Spleen (tissue), 11 donors: ENCODE measurements around the gene SGPP1. TPM values are rescaled to one million over a fixed set of nuclear protein-coding genes. Genes with fewer than 3 reads are reported as not detected.
"Not testable (repeated sequence)": the region's sequence is repeated elsewhere in the genome, so short reads cannot be mapped to it uniquely, and the experiment has no call there.

Experiments
- DNase-seq: peaks from one replicate; pipeline ENCODE4 v3.0.0-alpha.2; 2020
- H3K27ac ChIP-seq, 8 donors: fragments of 200-600 bp; sonication (generic) in 7 of 8; 1 replicate in 4 of 8; 2 replicates in 4 of 8; pipeline versions ENCODE4 v1.5.0 to v1.8.0; 2016 to 2021; ENCODE audit warnings: inconsistent platforms in 4 of 8, mild to moderate bottlenecking in 4 of 8, moderate library complexity in 1 of 8
- H3K27me3 ChIP-seq, 7 donors: fragments of 200-600 bp; sonication (generic) in 6 of 7; replicated peaks in 1 of 7; 1 replicate in 4 of 7; 2 replicates in 3 of 7; pipeline versions ENCODE4 v1.5.0 to v1.8.0; 2016 to 2021; ENCODE audit warnings: inconsistent platforms in 3 of 7, mild to moderate bottlenecking in 1 of 7
- H3K36me3 ChIP-seq, 6 donors: fragments of 200-600 bp; sonication (generic) in 5 of 6; 1 replicate in 4 of 6; 2 replicates in 2 of 6; pipeline versions ENCODE4 v1.5.0 to v1.8.0; 2016 to 2021; ENCODE audit warnings: inconsistent platforms in 2 of 6
- H3K4me1 ChIP-seq, 6 donors: fragments of 200-600 bp; sonication (generic) in 5 of 6; 1 replicate in 3 of 6; 2 replicates in 3 of 6; pipeline versions ENCODE4 v1.5.0 to v1.8.0; 2016 to 2021; ENCODE audit warnings: inconsistent platforms in 3 of 6
- H3K4me3 ChIP-seq, 8 donors: fragments of 200-600 bp; sonication (generic) in 7 of 8; 1 replicate in 4 of 8; 2 replicates in 4 of 8; pipeline versions ENCODE4 v1.5.0 to v1.8.0; 2016 to 2021; ENCODE audit warnings: inconsistent platforms in 4 of 8, mild to moderate bottlenecking in 4 of 8, moderate library complexity in 2 of 8
- H3K9me3 ChIP-seq, 8 donors: fragments of 200-600 bp; sonication (generic) in 7 of 8; 1 replicate in 4 of 8; 2 replicates in 4 of 8; pipeline versions ENCODE4 v1.5.0 to v1.8.0; 2016 to 2021; ENCODE audit warnings: inconsistent platforms in 4 of 8
- POLR2A ChIP-seq, 3 donors: fragments of 450-650 bp; IDR thresholded peaks; one replicate each; pipeline ENCODE4 v1.5.1; 2017; ENCODE audit warnings: antibody characterized with exemption in 3 of 3, mild to moderate bottlenecking in 1 of 3
- POLR2AphosphoS5 ChIP-seq, 3 donors: sonication (generic); formaldehyde crosslinking; IDR thresholded peaks; one replicate each; pipeline ENCODE4 v1.5.1; 2017; ENCODE audit warnings: antibody characterized with exemption in 3 of 3
- WGBS, 5 donors: extraction: QIAGEN DNeasy Blood & Tissue Kit in 3 of 5; methylation state at CpG; one replicate each; pipeline versions ENCODE4 v1.1.5 to v1.1.7; 2013 to 2018; 5-methylcytosine and 5-hydroxymethylcytosine counted together
- intact Hi-C: fragments of 100-400 bp; cut with DNase I; formaldehyde crosslinking; loops from one replicate; pipeline ENCODE4 v1.15.0; 2023; ENCODE audit warnings: low total_unique reads
- polyA plus RNA-seq, 3 donors: library from polyadenylated mRNA; stranded (reverse); fragments of 200-250 nt; gene quantifications; one replicate each; pipeline ENCODE4 v1.2.1, GENCODE V29; 2013
- total RNA-seq, 7 donors: library from RNA; depleted of rRNA in 3 of 7; stranded (reverse); fragments of >200 nt in 3 of 7; fragmentation: NEBNext Ultra II Directional in 4 of 7; extraction: Animal tissue kit (Norgen Biotek cat#: 25700) in 4 of 7; gene quantifications; one replicate each; pipeline versions ENCODE4 v1.1.0 to v1.2.1, GENCODE V29; 2016 to 2021
- TF ChIP-seq, protein P1 (sequence below), 11 experiments: fragments of 200-600 bp in 7 of 11; fragments of 450-650 bp in 4 of 11; sonication (generic) in 4 of 11; IDR thresholded peaks in 8 of 11; conservative IDR thresholded peaks in 3 of 11; 1 replicate in 7 of 11; 2 replicates in 4 of 11; pipeline versions ENCODE4 v1.4.0 to v1.8.0; 2016 to 2021; ENCODE audit warnings: antibody characterized with exemption in 11 of 11, inconsistent platforms in 4 of 11, mild to moderate bottlenecking in 1 of 11
- donor health status: healthy with polysubstance abuse.
- donor health status: DM: no; HTN: no; CAD: no; lungs with moderate emphysema.
- donor health status: DM: no; HTN: no; CAD: no.
- donor health status: Bipolar disorder and iron deficiency.
- donor health status: healthy.
- donor health status: DM: no; HTN: no; CAD: no.
- donor health status: DM: yes; HTN: yes; CAD: no.

Gene SGPP1
- total and polyA plus RNA-seq, 10 donors, result 18.5 to 36.1 (median 27.4) TPM

DNA sequence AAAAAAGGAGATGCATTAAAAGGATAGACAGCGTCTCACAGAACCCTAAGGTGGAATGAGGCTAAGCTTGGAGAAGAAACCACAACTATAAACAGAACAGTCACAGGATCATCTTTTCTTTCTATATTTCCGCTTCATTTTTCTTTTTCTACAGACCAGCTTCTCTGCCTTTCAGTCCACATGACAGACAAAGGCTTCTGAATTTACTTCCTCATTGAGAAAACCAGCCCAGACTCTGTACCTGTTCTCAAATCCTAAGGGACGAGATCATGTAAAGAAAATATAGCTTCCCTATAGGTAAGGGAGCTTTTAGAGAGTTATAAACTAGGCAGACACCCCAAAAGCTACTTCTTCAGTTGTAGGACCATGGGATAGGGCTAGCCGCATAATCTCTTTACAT lies 17.4 kb downstream of the SGPP1 start:
- intact Hi-C loops, result no loop called here
- TF ChIP-seq, protein P1, sequence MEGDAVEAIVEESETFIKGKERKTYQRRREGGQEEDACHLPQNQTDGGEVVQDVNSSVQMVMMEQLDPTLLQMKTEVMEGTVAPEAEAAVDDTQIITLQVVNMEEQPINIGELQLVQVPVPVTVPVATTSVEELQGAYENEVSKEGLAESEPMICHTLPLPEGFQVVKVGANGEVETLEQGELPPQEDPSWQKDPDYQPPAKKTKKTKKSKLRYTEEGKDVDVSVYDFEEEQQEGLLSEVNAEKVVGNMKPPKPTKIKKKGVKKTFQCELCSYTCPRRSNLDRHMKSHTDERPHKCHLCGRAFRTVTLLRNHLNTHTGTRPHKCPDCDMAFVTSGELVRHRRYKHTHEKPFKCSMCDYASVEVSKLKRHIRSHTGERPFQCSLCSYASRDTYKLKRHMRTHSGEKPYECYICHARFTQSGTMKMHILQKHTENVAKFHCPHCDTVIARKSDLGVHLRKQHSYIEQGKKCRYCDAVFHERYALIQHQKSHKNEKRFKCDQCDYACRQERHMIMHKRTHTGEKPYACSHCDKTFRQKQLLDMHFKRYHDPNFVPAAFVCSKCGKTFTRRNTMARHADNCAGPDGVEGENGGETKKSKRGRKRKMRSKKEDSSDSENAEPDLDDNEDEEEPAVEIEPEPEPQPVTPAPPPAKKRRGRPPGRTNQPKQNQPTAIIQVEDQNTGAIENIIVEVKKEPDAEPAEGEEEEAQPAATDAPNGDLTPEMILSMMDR (IDR thresholded peaks at IDR 0.05 in 8 of 11, conservative IDR thresholded peaks at IDR 0.05 in 3 of 11), result no peak
- TF ChIP-seq POLR2AphosphoS5 (IDR thresholded peaks at IDR 0.05), result no peak
- TF ChIP-seq POLR2A (IDR thresholded peaks at IDR 0.05), result no peak
- DNase-seq, result no peak
- no peaks in the 10 kb centered on the region for H3K9me3 ChIP-seq
- no peak overlapping the region for H3K4me3 ChIP-seq
- WGBS, 5 donors, result 76 to 82% (median 79%) methylated on average over 4 of the region's 4 CpGs
- no peaks in the 10 kb centered on the region for H3K27me3 ChIP-seq
- H3K36me3 ChIP-seq, result peaks cover 0 to 18% (median 0%) of the 10 kb centered on the region in 6 donors
- peaks cover 0 to 85% (median 50%) of the 10 kb centered on the region in 6 donors for H3K4me1 ChIP-seq
- H3K27ac ChIP-seq, result peak overlapping the region in 2 of 8 donors; percentile 15 to 40

DNA sequence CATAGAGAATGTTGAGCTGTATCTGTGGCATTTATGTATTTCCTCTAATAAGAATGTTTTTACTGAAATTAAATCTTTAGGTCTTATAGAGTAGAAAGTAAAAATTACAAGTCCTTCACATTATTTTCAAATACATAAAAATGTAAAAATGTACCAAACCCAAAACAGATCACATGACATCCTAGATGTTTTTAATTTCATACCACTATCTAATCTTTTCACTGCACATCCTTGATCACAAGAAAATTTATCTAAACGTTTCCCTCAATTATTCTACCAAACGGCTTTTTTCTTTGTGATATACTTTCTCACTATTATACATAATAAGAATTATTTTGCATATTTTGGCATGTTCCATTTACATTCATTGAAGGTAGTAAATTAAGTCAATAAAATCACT lies 18.3 kb downstream of the SGPP1 start:
- Histone ChIP-seq H3K27me3 (no peaks in the 10 kb centered on the region), H3K4me1 (peaks cover 0 to 86% (median 57%) of the 10 kb centered on the region in 6 donors), H3K4me3 (no peak overlapping the region), H3K36me3 (peaks cover 0 to 9% (median 0%) of the 10 kb centered on the region in 6 donors), H3K9me3 (no peaks in the 10 kb centered on the region), H3K27ac (no peak overlapping the region)
- intact Hi-C loops, result no loop called here
- TF ChIP-seq POLR2A (IDR thresholded peaks at IDR 0.05) (no peak), POLR2AphosphoS5 (IDR thresholded peaks at IDR 0.05) (no peak)
- TF ChIP-seq, protein P1 (IDR thresholded peaks at IDR 0.05 in 8 of 11, conservative IDR thresholded peaks at IDR 0.05 in 3 of 11), result no peak
- 62 to 77% (median 65%) methylated on average over 2 of the region's 2 CpGs for WGBS, 5 donors
- DNase-seq, result no peak

DNA sequence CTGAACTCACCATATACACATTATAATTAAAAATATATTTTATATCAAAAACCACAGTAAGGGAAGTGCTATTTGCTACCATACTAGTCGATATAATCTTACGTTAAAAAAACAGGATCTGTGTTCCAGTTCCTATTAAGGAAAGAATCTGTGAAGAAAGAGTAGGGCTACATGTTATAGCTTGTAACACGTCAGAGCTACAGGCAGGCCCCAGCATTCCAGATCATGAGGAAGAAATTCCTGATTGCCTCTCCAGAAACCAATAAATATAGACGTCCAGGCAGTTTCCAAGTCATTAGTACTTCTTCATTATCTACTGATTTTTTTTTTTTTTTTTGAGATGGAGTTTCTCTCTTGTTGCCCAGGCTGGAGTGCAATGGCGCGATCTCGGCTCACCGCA lies 20.6 kb downstream of the SGPP1 start:
- no peak for DNase-seq
- TF ChIP-seq, protein P1 (IDR thresholded peaks at IDR 0.05 in 8 of 11, conservative IDR thresholded peaks at IDR 0.05 in 3 of 11), result no peak
- TF ChIP-seq POLR2A (IDR thresholded peaks at IDR 0.05) (no peak), POLR2AphosphoS5 (IDR thresholded peaks at IDR 0.05) (no peak)
- H3K27me3 ChIP-seq, result no peaks in the 10 kb centered on the region
- H3K9me3 ChIP-seq, result no peaks in the 10 kb centered on the region
- H3K27ac ChIP-seq, result peak overlapping the region in 2 of 8 donors; percentile 64 to 68
- H3K4me3 ChIP-seq, result no peak overlapping the region
- peaks cover 0 to 80% (median 55%) of the 10 kb centered on the region in 6 donors for H3K4me1 ChIP-seq
- intact Hi-C loops, result no loop called here
- H3K36me3 ChIP-seq, result peaks cover 0 to 4% (median 0%) of the 10 kb centered on the region in 6 donors
- 82 to 94% (median 89%) methylated on average over 8 of the region's 8 CpGs for WGBS, 5 donors

DNA sequence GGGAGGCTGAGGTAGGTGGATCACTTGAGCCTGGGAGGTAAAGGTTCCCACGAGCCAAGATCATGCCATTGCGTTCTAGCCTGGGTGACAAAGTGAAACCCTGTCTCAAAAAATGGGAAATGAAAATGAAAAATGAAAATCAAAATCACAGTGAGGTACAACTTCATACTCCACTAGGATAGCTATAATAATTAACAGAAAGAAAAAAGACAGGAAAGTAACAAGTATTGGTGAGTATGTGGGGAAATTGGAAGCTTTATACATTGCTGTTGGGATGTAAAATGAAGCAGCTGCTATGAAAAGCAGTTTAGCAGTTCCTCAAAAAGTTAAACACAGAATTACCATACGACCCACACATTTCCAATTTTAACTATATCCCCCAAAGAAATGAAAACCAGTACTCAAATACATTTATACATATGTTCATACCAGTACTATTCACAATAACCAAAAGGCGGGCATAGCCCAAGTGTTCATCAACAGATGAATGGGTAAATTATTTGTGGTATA lies 22.2 kb downstream of the SGPP1 start:
- Histone ChIP-seq H3K9me3 (no peaks in the 10 kb centered on the region), H3K27ac (peak overlapping the region in 7 of 8 donors; percentile 29 to 73 (median 60)), H3K4me1 (peaks cover 0 to 80% (median 59%) of the 10 kb centered on the region in 6 donors), H3K27me3 (no peaks in the 10 kb centered on the region), H3K36me3 (peaks cover 0 to 4% (median 0%) of the 10 kb centered on the region in 6 donors), H3K4me3 (no peak overlapping the region)
- WGBS, 5 donors, result 61 to 73% (median 68%) methylated on average over 4 of the region's 4 CpGs
- DNase-seq, result no peak
- intact Hi-C loops, result no loop called here
- TF ChIP-seq POLR2AphosphoS5 (IDR thresholded peaks at IDR 0.05), result no peak
- TF ChIP-seq POLR2A (IDR thresholded peaks at IDR 0.05), result no peak
- TF ChIP-seq, protein P1 (IDR thresholded peaks at IDR 0.05 in 8 of 11, conservative IDR thresholded peaks at IDR 0.05 in 3 of 11), result no peak

DNA sequence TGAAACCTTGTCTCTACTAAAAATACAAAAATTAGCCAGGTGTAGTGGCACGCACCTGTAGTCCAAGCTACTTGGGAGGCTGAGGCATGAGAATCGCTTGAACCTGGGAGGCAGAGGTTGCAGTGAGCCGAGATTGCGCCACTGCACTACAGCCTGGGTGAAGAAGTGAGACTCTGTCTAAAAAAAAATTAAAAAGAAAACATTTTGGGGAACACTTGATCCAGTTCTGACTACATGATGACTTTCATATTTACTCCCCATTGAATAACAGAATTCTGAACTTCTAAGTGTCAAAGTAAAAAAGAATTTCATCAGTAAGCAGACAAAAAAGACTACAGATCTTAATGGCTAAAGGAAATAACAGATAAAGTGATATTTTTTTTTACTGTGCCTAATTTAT lies 25.3 kb downstream of the SGPP1 start:
- Histone ChIP-seq H3K4me1 (peaks cover 0 to 66% (median 45%) of the 10 kb centered on the region in 6 donors), H3K27ac (peak overlapping the region in 4 of 8 donors; percentile 21 to 40 (median 29))
- H3K36me3 ChIP-seq, DNase-seq, intact Hi-C loops, H3K27me3 ChIP-seq, H3K4me3 ChIP-seq, H3K9me3 ChIP-seq: not testable (repeated sequence)
- 70 to 86% (median 84%) methylated on average over 4 of the region's 4 CpGs for WGBS, 5 donors
